Measurements from ENCODE around the gene TACR1. TPM values are rescaled to one million over a fixed set of nuclear protein-coding genes. Genes with fewer than 3 reads are reported as not detected.
"Not testable (repeated sequence)": the region's sequence is repeated elsewhere in the genome, so short reads cannot be mapped to it uniquely, and the experiment has no call there.

TACR1 gene
- total and polyA plus RNA-seq, 3 experiments from 2014 or later = not detected

GRCh38 chr2:75233965-75234364, 34.6 kb upstream of the TACR1 start:
- Histone ChIP-seq H3K9me3 (ENCODE audit: low read length) (no peaks in the 10 kb centered on the region), H3K4me1 (ENCODE audit: insufficient read depth, low read length) (no peaks in the 10 kb centered on the region), H3K27ac (ENCODE audit: low read depth, low read length) (no peak overlapping the region), H3K36me3 (ENCODE audit: insufficient read depth, low read length) (no peaks in the 10 kb centered on the region), H3K27me3 (ENCODE audit: insufficient read depth, low read length, poor library complexity, severe bottlenecking) (no peaks in the 10 kb centered on the region), H3K4me3 (ENCODE audit: low read length) (no peak overlapping the region)
- DNase-seq = no peak
- H3K27ac Mint-ChIP-seq = no peak overlapping the region
- POLR2A ChIA-PET = no interaction called here
- no peaks in the 10 kb centered on the region for H3K4me1 Mint-ChIP-seq
- H3K9me3 Mint-ChIP-seq = peaks cover 0 to 12% (median 4%) of the 10 kb centered on the region in 5 donors
- peaks cover 2 to 3% of the 10 kb centered on the region in 2 donors for H3K27me3 Mint-ChIP-seq
- CTCF ChIA-PET = no interaction called here
- no peaks in the 10 kb centered on the region for H3K36me3 Mint-ChIP-seq
- H3K4me3 Mint-ChIP-seq = no peak overlapping the region

GRCh38 chr2:75226617-75227016, 27.3 kb upstream of the TACR1 start:
- no peaks in the 10 kb centered on the region for H3K9me3 ChIP-seq (ENCODE audit: low read length)
- no peaks in the 10 kb centered on the region for H3K36me3 Mint-ChIP-seq
- no peak overlapping the region for H3K4me3 Mint-ChIP-seq
- no peaks in the 10 kb centered on the region for H3K4me1 ChIP-seq (ENCODE audit: insufficient read depth, low read length)
- H3K27me3 ChIP-seq (ENCODE audit: insufficient read depth, low read length, poor library complexity, severe bottlenecking) = no peaks in the 10 kb centered on the region
- no peak overlapping the region for H3K4me3 ChIP-seq (ENCODE audit: low read length)
- no peak overlapping the region for H3K27ac ChIP-seq (ENCODE audit: low read depth, low read length)
- no peaks in the 10 kb centered on the region for H3K4me1 Mint-ChIP-seq
- no peak overlapping the region for H3K27ac Mint-ChIP-seq
- ChIA-PET POLR2A (no interaction called here), CTCF (no interaction called here)
- no peaks in the 10 kb centered on the region for H3K36me3 ChIP-seq (ENCODE audit: insufficient read depth, low read length)
- DNase-seq = no peak
- peaks cover 4 to 9% of the 10 kb centered on the region in 2 donors for H3K27me3 Mint-ChIP-seq
- H3K9me3 Mint-ChIP-seq = peaks cover 0 to 2% (median 0%) of the 10 kb centered on the region in 5 donors

GRCh38 chr2:75226099-75226498, 26.8 kb upstream of the TACR1 start:
- no peaks in the 10 kb centered on the region for H3K27me3 ChIP-seq (ENCODE audit: insufficient read depth, low read length, poor library complexity, severe bottlenecking)
- peaks cover 4 to 9% of the 10 kb centered on the region in 2 donors for H3K27me3 Mint-ChIP-seq

GRCh38 chr2:75224636-75225094, 25.3 kb upstream of the TACR1 start:
- H3K4me1 ChIP-seq (ENCODE audit: insufficient read depth, low read length) = no peaks in the 10 kb centered on the region
- no peak for DNase-seq
- no peak overlapping the region for H3K4me3 Mint-ChIP-seq
- no peaks in the 10 kb centered on the region for H3K4me1 Mint-ChIP-seq
- no peaks in the 10 kb centered on the region for H3K9me3 ChIP-seq (ENCODE audit: low read length)
- no peak overlapping the region for H3K27ac ChIP-seq (ENCODE audit: low read depth, low read length)
- no peaks in the 10 kb centered on the region for H3K36me3 Mint-ChIP-seq
- H3K27me3 Mint-ChIP-seq = peaks cover 8 to 9% of the 10 kb centered on the region in 2 donors
- no peaks in the 10 kb centered on the region for H3K36me3 ChIP-seq (ENCODE audit: insufficient read depth, low read length)
- H3K27me3 ChIP-seq (ENCODE audit: insufficient read depth, low read length, poor library complexity, severe bottlenecking) = no peaks in the 10 kb centered on the region
- no peak overlapping the region for H3K4me3 ChIP-seq (ENCODE audit: low read length)
- peaks cover 0 to 2% (median 0%) of the 10 kb centered on the region in 5 donors for H3K9me3 Mint-ChIP-seq
- no peak overlapping the region for H3K27ac Mint-ChIP-seq
- POLR2A ChIA-PET = no interaction called here
- CTCF ChIA-PET = no interaction called here

More at GRCh38 chr2:75226099-75226498, 26.8 kb upstream of the TACR1 start:
- Mint-ChIP-seq H3K27ac (no peak overlapping the region), H3K4me1 (no peaks in the 10 kb centered on the region), H3K36me3 (no peaks in the 10 kb centered on the region), H3K9me3 (peaks cover 0 to 2% (median 0%) of the 10 kb centered on the region in 5 donors), H3K4me3 (no peak overlapping the region)
- DNase-seq = no peak
- CTCF ChIA-PET = no interaction called here
- no peak overlapping the region for H3K27ac ChIP-seq (ENCODE audit: low read depth, low read length)
- no peak overlapping the region for H3K4me3 ChIP-seq (ENCODE audit: low read length)
- POLR2A ChIA-PET = no interaction called here
- no peaks in the 10 kb centered on the region for H3K4me1 ChIP-seq (ENCODE audit: insufficient read depth, low read length)
- no peaks in the 10 kb centered on the region for H3K36me3 ChIP-seq (ENCODE audit: insufficient read depth, low read length)
- no peaks in the 10 kb centered on the region for H3K9me3 ChIP-seq (ENCODE audit: low read length)

GRCh38 chr2:75222527-75222926, 23.2 kb upstream of the TACR1 start:
- Histone ChIP-seq H3K9me3 (ENCODE audit: low read length) (no peaks in the 10 kb centered on the region), H3K27ac (ENCODE audit: low read depth, low read length) (no peak overlapping the region), H3K4me1 (ENCODE audit: insufficient read depth, low read length) (no peaks in the 10 kb centered on the region), H3K27me3 (ENCODE audit: insufficient read depth, low read length, poor library complexity, severe bottlenecking) (no peaks in the 10 kb centered on the region), H3K4me3 (ENCODE audit: low read length) (no peak overlapping the region), H3K36me3 (ENCODE audit: insufficient read depth, low read length) (no peaks in the 10 kb centered on the region)
- Mint-ChIP-seq H3K27ac (no peak overlapping the region), H3K4me1 (no peaks in the 10 kb centered on the region), H3K9me3 (peaks cover 0 to 7% (median 2%) of the 10 kb centered on the region in 5 donors), H3K4me3 (no peak overlapping the region), H3K27me3 (peaks cover 8 to 14% of the 10 kb centered on the region in 2 donors), H3K36me3 (no peaks in the 10 kb centered on the region)
- no peak for DNase-seq
- ChIA-PET CTCF (no interaction called here), POLR2A (no interaction called here)

GRCh38 chr2:75221862-75222261, 22.5 kb upstream of the TACR1 start:
- ChIA-PET POLR2A (no interaction called here), CTCF (no interaction called here)
- no peaks in the 10 kb centered on the region for H3K36me3 ChIP-seq (ENCODE audit: insufficient read depth, low read length)
- H3K9me3 ChIP-seq (ENCODE audit: low read length) = no peaks in the 10 kb centered on the region
- H3K4me3 ChIP-seq (ENCODE audit: low read length) = no peak overlapping the region
- no peak overlapping the region for H3K27ac ChIP-seq (ENCODE audit: low read depth, low read length)
- no peaks in the 10 kb centered on the region for H3K4me1 ChIP-seq (ENCODE audit: insufficient read depth, low read length)
- Mint-ChIP-seq H3K36me3 (no peaks in the 10 kb centered on the region), H3K4me3 (no peak overlapping the region), H3K4me1 (no peaks in the 10 kb centered on the region), H3K27ac (no peak overlapping the region), H3K9me3 (peaks cover 0 to 7% (median 2%) of the 10 kb centered on the region in 5 donors), H3K27me3 (peaks cover 11 to 17% of the 10 kb centered on the region in 2 donors)
- no peaks in the 10 kb centered on the region for H3K27me3 ChIP-seq (ENCODE audit: insufficient read depth, low read length, poor library complexity, severe bottlenecking)
- DNase-seq = no peak

GRCh38 chr2:75219213-75219612, 19.9 kb upstream of the TACR1 start:
- H3K9me3 Mint-ChIP-seq; DNase-seq; H3K9me3 ChIP-seq (ENCODE audit: low read length); H3K27ac Mint-ChIP-seq; H3K4me1 ChIP-seq (ENCODE audit: insufficient read depth, low read length); H3K4me3 Mint-ChIP-seq; H3K4me1 Mint-ChIP-seq; H3K4me3 ChIP-seq (ENCODE audit: low read length); H3K27me3 ChIP-seq (ENCODE audit: insufficient read depth, low read length, poor library complexity, severe bottlenecking); H3K36me3 Mint-ChIP-seq; CTCF ChIA-PET; POLR2A ChIA-PET; H3K27ac ChIP-seq (ENCODE audit: low read depth, low read length); H3K36me3 ChIP-seq (ENCODE audit: insufficient read depth, low read length): not testable (repeated sequence)
- peaks cover 11 to 17% of the 10 kb centered on the region in 2 donors for H3K27me3 Mint-ChIP-seq

- Mint-ChIP-seq H3K4me1 (peaks cover 10 to 12% (median 12%) of the 10 kb centered on the region in 3 donors), H3K27ac (peak overlapping the region in 3 of 8 donors; percentile 1 to 27 (median 8)), H3K36me3 (peaks cover 0 to 4% (median 0%) of the 10 kb centered on the region in 3 donors), H3K9me3 (peaks cover 0 to 8% (median 4%) of the 10 kb centered on the region in 5 donors), H3K27me3 (peaks cover 24 to 25% of the 10 kb centered on the region in 2 donors), H3K4me3 (peak overlapping the region in 3 of 7 donors; percentile 7 to 25 (median 9))
- Histone ChIP-seq H3K4me1 (ENCODE audit: insufficient read depth, low read length) (no peaks in the 10 kb centered on the region), H3K4me3 (ENCODE audit: low read length) (no peak overlapping the region), H3K27ac (ENCODE audit: low read depth, low read length) (no peak overlapping the region), H3K36me3 (ENCODE audit: insufficient read depth, low read length) (no peaks in the 10 kb centered on the region), H3K9me3 (ENCODE audit: low read length) (no peaks in the 10 kb centered on the region), H3K27me3 (ENCODE audit: insufficient read depth, low read length, poor library complexity, severe bottlenecking) (no peaks in the 10 kb centered on the region)
- ChIA-PET CTCF (no interaction called here), POLR2A (no interaction called here)
- DNase-seq = peak in 1 of 5 donors; percentile 16
These were observed 12.0 kb upstream of the TACR1 start for GRCh38 chr2:75211266-75211770.

All from CD8-positive, alpha-beta memory T cell (primary cell).